Stimulated activated CD8-positive, alpha-beta memory T cell treated with anti-CD3 and anti-CD28 coated beads, Interleukin-4, amount 100 ng/mL, for 4 hours (primary cell): ENCODE data around the gene MAT1A.
"Not testable (repeated sequence)": the region's sequence is repeated elsewhere in the genome, so short reads cannot be mapped to it uniquely, and the experiment has no call there.

ENCODE experiments used
- DNase-seq, 2 donors: peaks; one replicate each; pipeline ENCODE4 v3.0.0-alpha.2; 2020; ENCODE audit warnings: low read depth in 2 of 2, low spot score in 1 of 2

The MAT1A gene

GRCh38 chr10:80265740-80266512 is 23.5 kb downstream of the MAT1A start:
- no peak for DNase-seq

DNA sequence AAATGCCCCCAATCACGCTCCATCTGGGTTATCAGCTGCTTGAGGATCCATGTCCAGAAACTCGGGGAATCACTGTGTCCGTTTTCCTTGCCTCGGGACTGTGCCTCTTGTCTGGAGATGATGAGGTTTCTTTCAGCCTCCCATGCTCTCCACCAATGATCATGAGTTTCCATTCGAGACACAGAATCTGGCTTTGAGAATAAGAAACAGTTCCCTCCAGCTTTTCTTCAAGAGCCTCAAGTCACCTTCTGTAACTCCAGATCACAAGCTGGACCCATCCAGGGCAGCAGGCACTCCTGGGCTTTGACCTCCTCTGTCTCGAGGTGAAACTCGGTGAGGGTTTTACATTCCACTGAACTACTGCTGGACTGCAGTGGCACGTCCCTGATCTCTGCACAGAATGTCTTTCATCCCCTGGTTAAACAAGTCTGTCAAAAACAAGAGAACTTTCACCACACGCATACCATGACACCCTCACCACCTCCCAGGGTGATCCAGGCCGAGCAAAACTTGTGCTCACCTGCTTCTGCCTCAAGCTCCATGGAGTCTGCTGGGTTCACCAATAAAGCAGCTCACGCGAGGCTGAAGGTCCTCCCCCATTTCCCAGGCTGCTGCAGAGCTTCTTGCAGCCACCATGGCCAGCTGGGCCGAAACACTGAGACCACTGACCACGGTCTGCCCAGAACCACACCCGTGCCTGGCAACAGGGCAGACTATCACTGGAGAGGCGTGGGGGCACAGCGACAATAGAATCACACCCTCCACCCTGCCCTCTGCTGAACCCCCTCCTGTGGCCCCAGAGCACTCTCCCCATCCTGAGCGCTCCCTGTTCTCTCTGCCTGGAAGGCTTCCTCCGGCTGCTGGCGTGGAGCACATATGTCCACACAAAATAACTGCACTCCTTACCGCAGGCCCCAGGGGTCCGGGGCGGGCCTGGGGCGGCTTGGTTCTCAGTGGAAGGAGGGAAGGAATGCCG is 25.1 kb downstream of the MAT1A start:
- DNase-seq, result no peak

DNA sequence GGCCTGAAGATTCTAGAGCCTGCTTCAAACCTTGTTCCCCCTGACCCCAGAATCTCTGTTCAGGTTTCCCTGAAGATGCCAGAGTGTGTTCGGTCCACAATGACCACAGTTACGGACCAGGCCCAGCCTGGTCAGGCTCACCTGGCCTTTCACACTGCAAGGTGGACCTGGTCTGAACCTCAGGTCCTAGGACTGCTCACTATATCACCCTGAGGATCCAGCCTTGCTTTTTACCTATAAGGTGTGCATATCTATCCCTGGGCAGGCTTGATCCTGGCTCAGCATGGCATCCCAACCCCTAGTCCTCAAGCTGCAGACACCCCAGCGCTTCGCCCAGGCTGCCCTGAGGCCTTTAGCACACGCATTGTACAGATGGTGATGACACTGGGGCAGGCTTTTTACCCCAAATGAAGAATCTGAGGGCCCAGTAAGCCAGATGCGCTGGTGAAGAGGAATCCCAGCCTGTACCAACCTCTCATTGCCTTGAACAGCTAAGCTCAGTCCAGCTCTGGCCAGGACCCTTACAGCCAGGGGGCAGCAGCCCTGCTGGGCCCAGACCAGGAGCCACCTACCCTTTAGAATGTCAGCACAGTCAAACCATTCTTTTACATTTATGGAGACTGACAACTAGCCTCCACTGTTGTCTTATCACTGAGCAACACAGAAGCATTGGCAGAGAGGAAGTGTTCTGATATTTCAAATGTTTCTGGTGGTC is 28.0 kb downstream of the MAT1A start:
- no peak for DNase-seq

GRCh38 chr10:80260295-80261243 is 28.9 kb downstream of the MAT1A start:
- no peak for DNase-seq

DNA sequence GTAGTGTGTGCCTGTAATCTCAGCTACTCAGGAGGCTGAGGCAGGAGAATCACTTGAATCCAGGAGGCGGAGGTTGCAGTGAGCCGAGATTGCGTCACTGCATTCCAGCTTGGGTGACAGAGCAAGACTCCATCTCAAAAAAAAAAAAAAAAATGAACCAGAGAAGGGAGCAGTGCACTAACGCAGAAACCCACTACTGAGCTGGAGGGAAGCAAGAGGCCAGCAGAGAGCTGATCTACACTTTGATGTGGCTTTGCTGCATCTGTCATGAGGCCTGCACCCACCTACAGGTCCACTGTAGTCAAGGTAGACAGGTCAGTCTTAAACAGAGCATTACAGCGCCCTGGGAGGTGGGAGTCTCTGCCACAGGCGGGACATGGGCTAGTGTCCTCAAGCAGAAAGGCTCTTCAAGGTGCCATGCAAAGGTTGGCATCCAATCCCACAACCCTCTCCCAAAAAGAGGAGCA is 30.0 kb downstream of the MAT1A start:
- DNase-seq, result no peak

GRCh38 chr10:80256798-80257197 is 32.7 kb downstream of the MAT1A start:
- not testable (repeated sequence) for DNase-seq

DNA sequence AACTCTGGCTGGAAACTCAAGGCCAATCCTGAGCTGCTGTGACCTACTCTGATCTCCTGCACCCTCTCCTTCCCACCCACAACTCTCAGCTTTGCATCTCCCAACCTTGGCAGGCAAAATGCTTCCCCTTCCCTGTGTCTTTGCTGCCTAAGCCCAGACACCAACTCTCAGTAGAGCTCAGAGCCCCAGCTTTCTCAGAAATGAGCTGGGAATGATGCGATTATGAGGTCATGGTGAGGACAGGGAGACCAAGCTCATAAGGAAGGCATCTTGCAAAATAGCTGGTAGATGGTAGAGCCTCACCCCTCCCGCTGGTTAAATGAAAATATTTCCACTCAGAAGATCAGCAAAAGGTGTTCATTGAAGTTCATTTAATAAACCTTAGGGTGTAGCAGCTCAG is 34.7 kb downstream of the MAT1A start:
- not testable (repeated sequence) for DNase-seq

DNA sequence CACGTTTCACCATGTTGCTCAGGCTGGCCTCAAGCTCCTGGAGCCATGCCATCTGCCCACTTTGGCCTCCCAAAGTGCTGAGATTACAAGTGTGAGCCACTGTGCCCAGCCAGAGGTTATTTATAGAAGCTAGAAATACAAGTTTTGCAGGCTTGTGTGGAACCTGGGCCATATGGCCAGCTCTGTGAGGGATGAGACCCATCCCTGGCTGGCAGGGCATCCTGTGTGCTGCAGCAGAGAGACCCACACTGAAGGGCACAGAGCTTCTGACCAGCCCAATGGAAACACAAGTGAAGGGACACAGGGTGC is 35.5 kb downstream of the MAT1A start:
- not testable (repeated sequence) for DNase-seq

GRCh38 chr10:80253266-80253962 is 36.0 kb downstream of the MAT1A start:
- no peak for DNase-seq

- no peak for DNase-seq
Observed at GRCh38 chr10:80252296-80252887, 37.1 kb downstream of the MAT1A start.

GRCh38 chr10:80251703-80252280 is 37.7 kb downstream of the MAT1A start:
- not testable (repeated sequence) for DNase-seq

GRCh38 chr10:80250399-80250798 is 39.1 kb downstream of the MAT1A start:
- not testable (repeated sequence) for DNase-seq

- not testable (repeated sequence) for DNase-seq
Observed at GRCh38 chr10:80249906-80250305, 39.6 kb downstream of the MAT1A start.

- not testable (repeated sequence) for DNase-seq
Observed at GRCh38 chr10:80247611-80248010, 41.8 kb downstream of the MAT1A start.

- not testable (repeated sequence) for DNase-seq
Observed at GRCh38 chr10:80244371-80244770, 45.1 kb downstream of the MAT1A start.

DNA sequence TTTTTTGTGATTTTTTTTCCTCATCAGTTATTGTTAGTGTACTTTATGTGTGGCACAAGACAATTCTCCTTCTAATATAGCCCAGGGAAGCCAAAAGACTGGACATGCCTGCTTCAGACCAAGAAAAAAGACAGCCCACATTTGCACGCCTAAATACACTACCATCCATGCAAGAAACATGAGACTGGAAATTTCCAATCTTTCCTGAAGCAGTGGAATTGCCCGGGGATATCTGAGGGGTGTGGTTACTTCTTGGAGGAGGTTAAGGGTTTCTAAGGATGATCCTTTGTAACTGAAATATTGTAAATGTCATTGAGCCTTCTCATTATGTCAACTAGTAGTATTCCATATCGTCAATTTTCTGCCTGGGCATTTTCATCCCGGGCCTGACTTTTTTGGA is 47.1 kb downstream of the MAT1A start:
- not testable (repeated sequence) for DNase-seq

DNA sequence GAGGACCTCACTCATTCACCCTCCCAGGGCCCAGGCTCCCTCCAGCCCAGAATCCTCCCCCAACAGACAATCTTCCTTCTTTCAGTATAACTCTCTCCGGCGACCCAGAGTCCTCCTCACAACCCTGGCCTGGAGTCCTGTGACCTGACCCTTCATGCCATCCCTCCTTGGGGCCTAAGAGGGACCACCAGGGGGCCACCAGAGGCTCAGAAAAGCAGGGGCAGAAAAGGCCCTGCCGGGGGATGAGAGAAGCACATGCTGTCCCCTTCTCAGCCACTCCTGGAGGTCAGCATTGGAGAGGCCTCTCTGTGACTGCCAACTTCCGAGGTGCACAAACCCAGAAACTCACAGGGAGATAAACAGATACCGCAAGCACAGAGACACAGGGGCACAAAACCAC is 53.0 kb downstream of the MAT1A start:
- not testable (repeated sequence) for DNase-seq

DNA sequence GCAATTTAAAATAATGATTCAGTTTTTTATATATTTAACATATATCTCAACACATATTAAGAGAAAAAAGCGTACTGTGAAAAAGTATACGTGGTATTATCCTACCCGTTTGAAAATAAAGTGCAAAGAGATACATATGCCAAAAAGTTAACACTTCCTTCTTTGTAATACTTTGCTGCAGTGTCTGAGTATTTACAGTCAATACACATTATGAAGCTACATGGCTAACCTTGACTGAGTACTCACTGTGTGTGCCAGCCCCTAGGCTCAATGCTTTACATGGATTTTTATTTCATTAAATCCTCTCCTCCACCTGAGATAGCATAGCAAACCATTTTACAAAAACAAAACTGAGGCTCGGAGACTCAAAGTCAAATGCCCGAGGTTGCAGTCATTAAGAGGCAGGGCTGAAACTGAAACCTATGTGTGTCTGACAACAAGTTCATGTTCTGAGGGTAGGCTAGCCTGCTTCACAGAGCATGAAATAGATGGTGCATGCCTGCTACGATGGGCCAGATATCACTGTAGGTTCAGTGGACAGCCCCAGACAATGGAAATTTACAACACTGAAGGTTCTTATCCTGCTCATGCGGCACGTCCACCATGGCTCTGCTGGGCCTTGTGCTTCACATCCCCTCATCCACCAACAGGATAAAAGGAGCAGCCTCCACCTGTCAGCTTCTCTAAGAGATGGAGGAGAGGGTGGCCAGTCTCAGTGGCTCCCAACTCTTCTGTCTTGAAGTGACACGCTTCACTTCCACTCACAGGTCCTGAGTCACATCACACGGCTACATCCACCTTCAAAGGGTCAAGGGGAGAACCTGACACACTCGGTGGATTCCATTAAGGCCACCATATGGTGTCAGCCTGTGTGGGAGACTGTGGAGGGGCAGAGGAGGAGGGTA is 54.9 kb downstream of the MAT1A start:
- not testable (repeated sequence) for DNase-seq
